DMS 273 (cell line): Measurements from ENCODE around the gene ATRIP.
A peak's percentile ranks its signal among the peaks of the same experiment; 100 is the strongest.

Experiments
- DNase-seq: peaks from one replicate; lab custom pipeline; 2025; ENCODE audit not compliant: unreplicated experiment; lab: John Stamatoyannopoulos, UW

ATRIP gene

DNA sequence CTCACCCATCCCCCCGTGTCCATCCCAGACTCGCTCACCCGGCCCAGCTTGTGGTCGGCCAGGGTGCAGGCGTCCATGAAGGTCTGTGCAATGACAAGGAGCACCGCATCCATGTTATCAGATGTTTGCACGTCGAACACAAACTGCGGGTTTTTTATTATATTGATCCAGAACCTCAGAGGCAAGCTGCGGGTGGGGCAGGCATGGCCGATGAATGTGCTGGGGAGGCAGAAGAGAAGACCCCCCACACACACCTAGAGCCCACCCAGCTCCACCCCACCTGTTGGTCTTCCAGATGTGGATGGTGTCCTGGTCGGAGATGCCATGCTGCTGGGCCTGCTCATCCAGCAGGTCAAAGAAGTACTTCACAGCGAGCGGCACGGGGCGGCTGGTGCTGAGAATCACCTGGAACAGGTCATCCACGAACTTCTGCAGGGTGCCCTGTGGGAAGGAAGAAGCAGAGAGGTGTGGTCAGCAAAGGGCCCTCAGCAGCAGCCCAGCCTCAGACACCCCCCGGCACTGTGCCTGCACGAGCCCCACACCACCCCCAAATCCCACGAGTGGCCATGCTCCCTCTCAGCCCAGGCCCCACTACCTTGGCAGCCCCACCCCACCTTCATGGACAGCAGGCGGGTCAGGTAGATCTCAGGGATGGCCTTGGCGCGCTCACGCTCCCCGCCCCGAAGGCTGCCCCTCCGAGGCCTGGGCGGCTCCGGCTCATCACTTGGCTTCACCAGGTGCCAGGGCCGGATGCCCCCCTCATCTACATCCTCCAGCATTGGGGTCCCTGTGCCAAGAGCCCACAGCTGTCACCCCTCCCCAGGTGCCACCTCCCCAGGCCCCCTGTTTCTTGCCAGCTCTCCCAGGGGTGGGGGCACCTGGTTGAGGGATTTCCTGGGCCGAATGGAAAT lies 37.0 kb upstream of the ATRIP start:
- DNase-seq, result no peak

DNA sequence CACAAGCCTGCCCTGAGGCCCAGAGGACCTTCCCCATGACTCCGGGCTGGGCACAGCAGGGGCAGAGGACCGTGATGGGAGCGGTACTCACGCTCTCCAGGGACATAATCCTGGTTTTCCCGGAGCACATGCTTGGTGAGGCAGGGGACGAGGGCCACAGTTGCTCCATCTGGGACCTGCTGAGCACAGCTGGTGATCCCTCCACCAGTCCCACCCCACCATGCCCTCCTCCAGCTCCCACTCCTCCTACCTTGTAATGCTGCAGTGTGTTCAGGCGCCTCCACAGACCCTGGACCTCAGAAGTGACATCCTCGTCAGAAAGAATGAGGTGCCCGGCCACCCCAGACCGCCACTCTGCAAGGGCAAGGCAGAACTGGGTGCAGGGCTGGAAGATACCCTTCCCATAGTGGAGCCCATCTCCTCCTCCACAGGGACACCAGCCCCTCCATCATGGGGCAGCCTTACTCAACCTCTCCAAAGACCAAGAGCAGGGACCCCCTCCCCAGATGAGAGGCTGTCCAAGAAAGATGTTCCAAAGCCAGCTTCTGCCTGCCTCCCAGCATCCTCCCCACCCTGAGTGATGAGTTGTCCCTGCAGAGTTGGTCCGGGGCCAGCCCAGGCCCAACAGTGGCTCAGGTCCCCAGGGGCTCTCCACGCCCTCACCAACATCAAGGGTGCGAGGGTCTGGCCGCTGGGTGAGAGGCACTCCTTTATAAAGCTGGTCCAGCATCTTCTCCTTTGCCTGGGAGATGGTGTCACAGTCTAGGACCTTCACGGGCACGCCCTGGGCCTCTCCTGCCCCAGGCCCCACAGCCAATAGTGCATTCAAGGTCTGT lies 36.1 kb upstream of the ATRIP start:
- no peak for DNase-seq

DNA sequence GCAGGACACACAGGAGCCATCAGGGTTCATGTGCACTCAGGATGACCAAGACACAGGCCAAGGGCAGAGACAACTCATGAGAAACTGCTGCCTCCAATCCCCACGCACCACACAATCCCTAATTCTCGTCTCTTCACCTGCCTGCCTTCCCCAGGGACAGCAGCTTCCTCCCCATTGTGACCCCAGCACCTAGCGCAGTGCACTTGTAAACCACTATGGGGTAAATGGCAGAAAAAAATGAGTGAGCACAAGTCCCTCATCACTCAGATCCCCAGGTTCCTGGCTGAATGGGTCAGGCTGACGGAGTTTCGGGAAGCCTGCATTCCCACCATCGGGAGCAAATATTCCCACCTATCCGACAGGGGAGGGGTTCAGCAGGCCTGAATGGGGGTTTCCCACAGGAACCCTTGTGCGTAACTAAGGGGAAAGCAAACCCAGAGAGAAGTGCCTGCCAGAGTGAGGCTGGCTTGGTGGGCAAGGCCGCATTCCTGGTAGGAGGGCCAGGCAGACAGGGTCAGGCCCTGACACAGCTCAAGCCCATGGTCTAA lies 35.4 kb upstream of the ATRIP start:
- DNase-seq, result no peak

DNA sequence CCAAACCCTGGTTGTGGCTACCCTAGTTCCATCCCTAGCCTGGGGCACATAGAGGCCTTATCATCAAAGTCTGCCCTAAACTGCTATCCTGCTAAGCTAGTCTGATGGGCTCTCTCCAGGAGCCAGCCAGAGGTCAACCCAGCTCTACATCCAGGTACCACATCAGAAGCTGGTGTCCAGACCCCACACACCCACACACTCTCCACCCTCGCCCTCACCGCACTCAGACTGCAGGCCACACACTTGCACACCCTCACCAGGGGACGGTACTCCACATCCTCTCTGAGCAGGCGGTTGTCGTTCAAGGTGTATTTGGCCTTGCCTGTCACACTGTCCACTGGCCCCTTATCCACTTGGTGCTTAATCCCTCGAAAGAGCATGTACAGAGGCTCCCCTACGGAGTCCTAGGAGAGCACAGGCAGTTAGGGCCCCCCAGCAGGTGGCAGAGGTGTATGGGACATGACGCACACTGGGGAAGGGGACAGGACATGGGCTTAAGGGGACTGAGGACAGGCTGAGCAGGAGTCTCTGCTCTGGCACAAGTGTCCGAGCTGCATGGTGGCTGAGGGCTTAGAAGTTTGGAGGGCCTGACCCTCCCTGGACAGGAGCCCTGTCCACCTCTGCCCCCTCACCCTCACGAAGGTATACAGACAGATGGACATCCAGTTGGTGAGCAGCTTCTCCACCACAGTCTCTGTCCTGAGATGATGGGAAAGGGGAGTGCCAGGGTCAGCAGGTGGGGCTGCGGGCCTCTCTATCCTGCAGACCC lies 34.7 kb upstream of the ATRIP start:
- DNase-seq, result no peak

DNA sequence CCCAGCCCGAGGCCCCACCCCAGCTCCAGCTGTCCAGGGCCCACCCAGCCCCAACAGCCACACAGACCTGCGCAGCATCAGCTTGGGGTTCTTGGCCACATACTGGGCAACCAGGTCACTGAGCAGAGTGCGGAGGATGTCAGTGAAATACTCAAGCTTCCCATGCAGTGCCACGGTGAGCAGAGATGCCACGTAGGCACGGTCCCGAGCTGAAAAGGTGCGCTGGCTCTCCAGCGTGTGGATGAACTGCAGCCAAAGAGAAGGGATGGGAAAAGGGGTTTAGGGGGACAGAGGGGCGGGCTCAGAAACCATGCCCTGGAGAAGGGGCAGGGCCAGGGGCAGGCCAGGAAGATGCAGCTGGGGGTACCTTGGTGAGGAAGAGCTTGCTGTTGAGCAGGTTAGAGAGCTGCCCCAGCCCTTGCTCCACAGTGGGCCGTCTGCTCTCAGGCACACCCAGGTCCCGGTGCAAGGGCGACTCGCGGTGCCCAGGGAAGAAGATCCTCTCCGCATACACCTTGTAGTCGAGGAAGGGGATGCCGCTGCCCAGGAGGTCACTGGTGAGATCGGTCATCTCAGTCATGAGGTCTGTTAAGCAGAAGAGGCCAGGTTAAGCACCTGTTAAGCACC lies 34.0 kb upstream of the ATRIP start:
- DNase-seq, result no peak

DNA sequence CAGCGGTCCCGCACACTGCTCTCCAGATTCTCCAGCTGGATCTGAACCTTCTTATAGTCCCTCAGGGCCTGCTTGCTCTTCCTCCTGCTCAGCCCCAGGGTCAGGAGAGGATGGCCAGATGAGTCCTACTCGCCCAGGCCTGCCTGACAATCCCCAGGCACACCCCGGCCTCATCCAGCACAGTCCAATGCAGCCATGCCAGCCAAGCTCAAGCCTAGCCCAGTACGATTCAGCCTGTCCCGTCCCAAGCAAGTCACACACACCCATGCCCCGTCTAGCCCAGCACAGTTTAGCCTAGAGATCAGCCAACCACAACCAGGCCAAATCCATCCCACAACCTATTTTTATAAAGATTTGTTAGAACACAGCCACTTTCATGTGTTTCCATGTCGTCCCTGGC lies 33.5 kb upstream of the ATRIP start:
- DNase-seq, result no peak

DNA sequence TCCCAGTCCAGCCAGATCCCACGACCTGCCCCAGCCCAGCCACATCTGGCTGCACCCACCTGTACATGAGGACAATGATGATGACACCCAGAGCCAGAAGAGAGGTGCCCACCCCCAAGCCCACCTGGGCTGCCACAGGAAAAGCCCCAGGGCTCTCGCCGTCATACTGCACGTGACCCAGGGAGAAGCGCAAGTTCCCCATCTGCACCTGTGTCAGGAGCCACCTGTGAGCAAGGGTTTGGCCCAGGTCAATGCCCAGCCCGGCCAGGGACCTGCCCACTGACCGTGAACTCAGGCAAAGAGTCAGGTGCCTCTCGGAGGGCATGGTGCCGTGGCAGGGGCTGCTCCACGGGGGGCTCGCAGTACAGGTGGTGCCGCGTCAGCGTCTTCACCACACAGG lies 32.9 kb upstream of the ATRIP start:
- no peak for DNase-seq

DNA sequence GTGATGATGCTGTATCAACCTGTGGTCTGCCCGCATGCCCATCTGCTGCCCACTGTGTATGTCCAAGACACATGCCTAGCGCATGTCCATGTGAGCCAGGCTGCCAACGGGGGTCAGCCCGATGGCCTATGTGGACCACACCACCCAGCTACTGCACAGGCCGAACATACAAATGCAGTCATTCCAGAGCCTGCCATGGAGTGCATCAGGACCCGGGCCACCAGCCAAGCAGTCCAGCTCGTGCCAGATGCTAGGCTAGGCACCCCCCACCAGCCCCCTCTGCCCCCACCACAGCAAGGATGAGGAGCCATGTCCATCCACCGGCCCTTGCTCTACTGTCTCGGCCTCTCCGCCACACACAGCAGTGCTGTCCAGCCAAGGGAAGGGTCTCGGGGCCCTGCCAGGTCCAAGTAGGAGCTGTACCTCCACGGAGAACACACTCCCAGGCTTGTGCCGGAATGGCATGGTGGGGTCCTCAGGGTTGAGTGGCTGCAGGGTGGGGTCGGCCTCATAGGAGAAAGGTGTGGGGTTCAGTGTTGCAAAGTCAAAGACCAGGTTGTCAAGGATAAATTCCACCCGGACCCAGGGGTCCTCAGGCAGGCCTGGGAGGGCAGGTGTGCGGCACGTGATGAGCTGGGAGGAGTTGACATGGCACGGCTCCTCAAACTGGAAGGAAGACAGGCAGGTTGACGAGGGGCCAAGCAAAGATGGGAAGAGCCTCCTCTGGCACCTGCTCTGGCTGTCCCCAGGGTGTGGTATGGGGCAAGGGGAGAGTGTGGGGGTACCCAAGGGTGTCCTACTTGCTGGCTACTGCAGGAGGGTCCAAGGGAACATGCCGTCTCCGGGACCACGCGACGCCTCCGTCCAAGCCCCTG lies 31.9 kb upstream of the ATRIP start:
- DNase-seq, result peak; percentile 12

DNA sequence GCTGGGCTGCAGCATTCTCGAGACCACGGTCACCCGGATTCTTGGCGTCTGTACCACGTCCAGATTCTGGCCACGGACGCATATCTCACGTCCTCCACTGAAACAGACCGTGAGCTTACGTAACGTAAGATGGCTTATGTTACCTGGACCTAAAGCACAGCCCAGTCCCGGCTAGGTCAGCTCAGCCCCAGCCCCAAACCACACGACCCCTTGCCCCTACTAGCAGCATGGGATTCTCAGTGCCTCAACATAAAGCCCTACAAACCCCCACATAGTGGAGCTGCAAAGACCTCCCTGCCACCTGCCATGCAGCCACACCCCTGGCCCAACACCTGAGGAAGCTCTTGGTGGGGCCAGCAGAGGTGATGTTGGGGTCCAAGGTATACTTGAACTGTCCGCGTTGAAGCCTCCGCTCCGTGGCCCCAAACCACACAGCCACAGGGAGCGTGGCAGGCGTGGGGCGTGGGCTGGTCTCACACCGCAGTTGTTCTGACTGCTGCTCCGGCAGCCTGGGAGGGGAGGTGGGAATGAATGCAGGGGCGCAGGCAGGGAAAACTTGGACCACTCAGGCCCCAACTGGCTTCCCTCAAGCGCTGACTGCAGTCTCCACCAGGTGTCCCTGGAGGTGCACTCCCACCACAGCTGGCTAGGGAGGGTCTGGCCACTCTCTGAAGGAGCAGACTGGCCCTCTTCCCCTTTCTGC lies 31.1 kb upstream of the ATRIP start:
- peak; percentile 23 for DNase-seq

DNA sequence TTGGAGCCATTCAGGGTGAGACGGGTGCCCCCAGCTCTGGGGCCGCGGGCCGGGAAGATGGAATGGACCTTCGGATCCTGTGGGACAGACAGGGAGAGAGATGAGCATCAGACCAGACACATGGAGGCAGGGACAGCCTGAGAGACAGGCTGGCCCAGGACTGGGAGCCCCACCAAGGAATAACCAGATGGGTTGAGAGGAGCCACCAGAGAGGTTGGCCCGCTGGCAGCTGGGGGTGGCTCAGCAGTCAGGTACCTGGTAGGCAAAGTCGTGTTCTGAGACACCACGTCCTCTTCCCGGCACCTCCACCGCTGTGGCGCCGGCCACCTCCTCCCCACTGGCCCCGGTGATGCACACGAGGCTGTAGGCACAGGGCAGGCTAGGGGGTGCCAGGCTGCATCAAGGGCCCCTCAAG lies 30.4 kb upstream of the ATRIP start:
- DNase-seq, result no peak

DNA sequence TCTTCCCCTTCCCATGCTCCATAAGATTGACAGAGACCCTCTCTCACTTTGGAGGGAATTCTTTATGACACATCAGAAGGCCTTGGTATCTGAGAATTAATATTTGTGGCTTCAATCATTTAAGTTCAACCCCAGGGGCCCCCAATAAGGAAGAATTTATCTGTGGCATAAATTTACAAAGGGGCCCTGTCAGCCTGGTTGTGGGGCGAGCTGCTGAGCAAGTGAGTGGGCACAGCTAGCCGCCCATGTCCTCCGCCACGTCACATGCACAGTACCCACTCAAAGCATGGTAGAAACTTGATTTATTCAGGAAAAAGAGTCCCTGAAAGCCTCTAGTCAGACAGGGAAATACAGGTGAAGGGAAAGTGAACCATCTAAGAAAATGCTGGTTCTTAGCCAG lies 30.0 kb upstream of the ATRIP start:
- no peak for DNase-seq

DNA sequence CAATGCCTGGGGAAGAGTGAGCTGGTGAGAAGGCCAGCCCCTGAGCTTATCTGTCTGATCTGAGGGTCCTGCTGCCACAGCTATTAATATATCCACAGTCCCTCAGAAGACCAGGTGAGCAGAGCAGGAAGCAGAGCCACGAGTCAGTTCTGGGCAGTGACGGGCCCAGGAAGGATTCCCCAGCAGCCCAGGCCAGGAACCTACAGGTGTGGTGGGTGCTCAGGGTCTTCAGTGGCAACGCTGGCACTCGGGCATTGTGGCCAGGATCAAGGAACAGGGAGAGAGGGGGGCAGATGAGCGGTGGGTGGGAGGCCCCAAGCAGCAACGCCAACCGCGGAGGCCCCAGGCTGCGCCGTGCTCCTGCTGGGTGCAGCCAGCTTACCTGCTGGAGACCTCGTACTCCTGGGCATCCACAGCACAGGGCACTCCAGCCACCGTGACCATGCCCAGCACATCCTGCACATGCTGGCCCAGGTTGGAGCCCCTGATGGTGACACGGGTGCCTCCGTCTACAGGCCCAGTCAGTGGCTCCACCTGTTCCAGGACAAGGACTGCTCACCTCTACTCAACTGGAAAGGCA lies 28.9 kb upstream of the ATRIP start:
- DNase-seq, result no peak

DNA sequence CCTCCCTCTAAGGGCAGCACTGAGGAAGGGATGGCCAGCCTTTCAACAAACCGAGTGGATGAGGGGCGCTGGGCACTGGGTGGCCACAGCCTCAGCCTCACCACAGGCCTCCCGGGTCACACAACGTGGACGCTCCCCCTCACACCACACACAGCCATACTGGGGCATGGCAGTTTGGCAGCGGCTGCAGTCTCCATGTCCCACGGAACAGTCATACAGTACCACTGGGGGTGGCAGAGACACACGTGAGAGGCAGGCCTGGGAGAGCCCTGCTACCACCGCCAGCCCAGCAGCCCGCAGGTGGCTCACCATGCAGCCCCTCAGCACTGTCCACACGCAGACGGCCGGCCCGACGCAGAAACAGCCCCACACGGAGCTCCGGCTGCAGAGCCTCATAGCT lies 28.4 kb upstream of the ATRIP start:
- DNase-seq, result no peak

DNA sequence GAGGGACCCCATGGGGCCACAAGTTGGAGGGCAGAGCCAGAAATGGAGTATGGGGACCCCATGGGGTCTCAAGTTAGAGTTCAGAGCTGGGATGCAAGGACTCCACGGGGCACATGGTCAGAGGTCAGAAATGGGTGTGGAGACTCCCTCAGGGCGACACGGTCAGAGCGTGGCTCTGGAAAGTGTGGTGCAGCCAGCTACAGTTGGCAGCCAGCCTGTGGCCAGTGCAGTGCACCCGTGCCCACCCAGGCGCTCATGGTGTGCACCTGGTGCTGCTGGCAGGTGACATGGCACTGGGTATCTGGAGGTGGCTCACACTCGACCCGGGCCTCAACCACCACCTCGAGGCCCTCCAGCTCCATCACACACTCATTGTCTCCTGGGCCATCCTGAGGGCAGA lies 27.9 kb upstream of the ATRIP start:
- DNase-seq, result no peak

DNA sequence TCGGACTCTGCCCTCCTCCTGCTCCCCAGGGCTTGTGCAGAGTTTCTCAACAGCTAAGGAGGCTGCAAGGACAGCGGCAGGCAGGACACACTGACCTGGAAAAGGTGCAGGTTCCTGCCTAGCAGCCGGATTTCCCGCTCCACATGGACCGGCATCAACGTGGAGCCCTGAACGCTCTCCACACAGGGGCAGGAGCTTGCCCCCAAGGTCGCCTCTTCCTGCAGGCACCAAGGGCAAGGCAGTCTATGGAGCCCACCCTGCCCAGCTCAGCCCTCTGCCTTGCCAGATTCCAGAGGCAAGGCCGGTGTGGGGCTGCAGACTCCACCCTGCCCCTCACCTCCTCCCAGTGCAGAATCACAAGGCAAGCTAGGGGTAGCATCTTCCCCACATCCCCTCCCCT lies 27.4 kb upstream of the ATRIP start:
- no peak for DNase-seq

DNA sequence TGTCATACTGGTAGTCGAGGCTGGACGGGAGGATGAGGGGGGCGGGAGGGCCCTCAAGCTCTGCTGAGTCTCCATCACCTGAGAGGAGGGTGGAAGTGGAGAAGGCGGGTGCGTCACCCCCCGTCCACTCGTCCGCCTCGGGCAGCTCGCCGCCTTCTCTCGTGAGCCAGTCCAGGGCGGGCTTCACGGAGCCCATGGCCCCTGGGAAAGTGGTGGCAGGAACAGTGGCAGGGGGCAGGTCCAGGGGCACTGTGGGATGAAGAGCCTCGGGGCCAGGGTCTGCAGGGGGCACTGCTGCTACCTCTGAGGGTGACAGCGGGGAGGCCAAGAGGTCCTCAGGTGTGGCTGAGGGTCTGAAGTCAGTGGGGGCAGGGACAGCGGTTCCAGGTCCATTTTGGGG lies 26.9 kb upstream of the ATRIP start:
- DNase-seq, result no peak

DNA sequence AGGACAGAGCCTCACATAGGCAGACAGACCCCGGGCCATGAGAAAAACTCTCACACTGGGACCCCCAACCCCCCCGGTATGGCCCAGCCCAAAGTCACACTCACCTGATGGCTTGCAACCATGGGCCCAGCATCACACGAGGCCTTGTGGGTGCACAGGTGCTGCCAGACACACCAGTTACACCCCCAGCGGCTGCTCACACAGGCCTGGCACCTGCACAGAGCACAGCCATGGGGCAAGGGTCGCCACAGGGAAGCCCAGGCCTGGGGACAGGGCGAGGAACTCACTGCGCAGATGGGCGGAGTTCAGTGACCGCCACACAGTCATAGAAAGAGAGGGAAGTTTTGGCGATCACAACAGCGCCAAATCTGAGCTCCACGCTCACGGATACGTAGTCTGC lies 26.0 kb upstream of the ATRIP start:
- DNase-seq, result no peak

DNA sequence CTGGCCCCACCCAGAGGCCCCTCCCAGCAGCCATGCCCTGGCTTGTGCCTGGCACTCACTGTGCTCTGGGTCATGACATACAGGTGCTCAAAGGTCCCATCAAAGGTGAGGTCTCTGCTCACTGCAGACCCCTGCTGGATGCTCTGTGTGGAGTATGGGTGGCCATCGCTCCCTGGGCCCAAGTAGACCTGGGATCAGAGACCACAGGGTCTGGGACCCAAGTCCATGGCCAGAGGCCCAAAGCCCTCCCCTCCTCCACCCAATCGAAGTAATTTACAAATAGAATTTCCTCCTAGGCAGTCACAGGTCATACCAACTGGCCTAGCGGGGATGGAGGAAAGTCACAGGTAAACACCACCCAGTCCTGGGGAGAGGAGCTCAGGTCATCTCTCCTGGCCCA lies 24.3 kb upstream of the ATRIP start:
- no peak for DNase-seq

DNA sequence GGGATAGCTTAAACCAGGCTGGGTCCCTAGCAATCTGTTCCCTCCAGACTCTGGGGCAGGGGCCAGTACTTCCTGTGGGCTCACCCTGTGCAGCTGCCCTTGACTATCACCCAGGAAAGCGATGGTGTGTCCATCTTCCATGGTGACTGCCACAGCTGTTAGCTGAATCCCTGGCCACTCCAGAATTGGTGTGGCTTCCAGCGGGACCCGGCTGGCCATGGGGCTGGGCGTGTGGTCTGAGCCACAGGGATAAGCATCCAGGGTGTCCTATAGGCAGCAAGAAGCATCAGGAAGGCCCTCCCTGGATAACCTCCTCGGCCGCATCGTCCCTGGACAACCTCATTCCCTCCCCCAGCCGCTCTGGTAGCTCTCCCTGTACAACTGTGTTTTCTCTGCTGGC lies 23.9 kb upstream of the ATRIP start:
- no peak for DNase-seq
